ENCODE data around the gene CHD2. TPM values are rescaled to one million over a fixed set of nuclear protein-coding genes. Genes with fewer than 3 reads are reported as not detected.

CHD2 gene
- total and polyA plus RNA-seq, 2 experiments from 2014 or later = 36.5 to 39.0 TPM

- Histone ChIP-seq H3K9me3 (ENCODE audit: low read depth) (no peaks in the 10 kb centered on the region), H3K4me3 (no peak overlapping the region), H3K27ac (no peak overlapping the region), H4K20me1 (ENCODE audit: insufficient read depth) (peaks cover 4% of the 10 kb centered on the region; the same call in 1 of the 2 replicates), H3K4me1 (ENCODE audit: insufficient read depth) (no peaks in the 10 kb centered on the region), H3F3A (ENCODE audit: insufficient read depth) (peaks cover 43% of the 10 kb centered on the region), H3K9me2 (ENCODE audit: insufficient read depth) (no peaks in the 10 kb centered on the region), H3K9ac (no peak overlapping the region), H3K27me3 (replicated peaks; ENCODE audit: insufficient read depth) (no peaks in the 10 kb centered on the region), H3K36me3 (ENCODE audit: low read depth) (peaks cover 91% of the 10 kb centered on the region), H2AFZ (no peak overlapping the region), H3K4me2 (ENCODE audit: unreplicated experiment) (no peak overlapping the region), H3K79me2 (ENCODE audit: insufficient read depth) (peaks cover 98% of the 10 kb centered on the region)
- DNase-seq = no peak
- in situ Hi-C loops (cut with MboI) = no loop called here
- 94 to 100% methylated on average over 2 of the region's 2 CpGs for WGBS, 2 experiments (ENCODE audit: low coverage in 1 of 2, low lambda C conversion rate in 2 of 2, missing lambda C conversion rate in 2 of 2)
- TF ChIP-seq EZH2 (IDR thresholded peaks at IDR 0.05; ENCODE audit: insufficient read depth, poor library complexity, severe bottlenecking) = no peak
- no peak for TF ChIP-seq EZH2phosphoT487 (IDR thresholded peaks at IDR 0.05; ENCODE audit: insufficient read depth, low read depth)
Observed at GRCh38 chr15:92989470-92989869, 89.3 kb downstream of the CHD2 start.

DNA sequence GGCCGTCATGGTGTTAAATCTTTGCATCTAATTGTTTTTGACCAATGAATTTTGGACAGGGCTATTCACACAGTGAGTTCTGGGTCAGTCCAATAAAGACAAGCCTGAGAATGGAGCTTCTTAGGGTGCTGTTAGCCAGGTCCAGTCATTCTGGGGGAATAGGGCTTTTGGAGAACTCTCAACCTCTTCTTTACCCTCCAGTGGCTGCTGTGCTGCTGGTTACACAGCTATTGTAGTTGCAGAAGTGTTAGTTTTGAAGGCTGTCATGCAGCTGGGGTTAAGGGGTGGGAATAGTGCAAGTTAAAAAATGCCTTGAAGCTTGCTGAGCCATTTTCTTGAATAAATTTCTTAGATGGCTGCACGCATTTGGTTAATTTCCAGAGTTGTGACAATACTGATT lies 89.9 kb downstream of the CHD2 start:
- no peak overlapping the region for H3K4me2 ChIP-seq (ENCODE audit: unreplicated experiment)
- no peak overlapping the region for H3K9ac ChIP-seq
- no peak overlapping the region for H2AFZ ChIP-seq
- TF ChIP-seq EZH2 (IDR thresholded peaks at IDR 0.05; ENCODE audit: insufficient read depth, poor library complexity, severe bottlenecking) (no peak), EZH2phosphoT487 (IDR thresholded peaks at IDR 0.05; ENCODE audit: insufficient read depth, low read depth) (no peak)
- no peak for DNase-seq
- H3F3A ChIP-seq (ENCODE audit: insufficient read depth) = peaks cover 47% of the 10 kb centered on the region
- no peak overlapping the region for H3K4me3 ChIP-seq
- WGBS, 2 experiments (ENCODE audit: low coverage in 1 of 2, low lambda C conversion rate in 2 of 2, missing lambda C conversion rate in 2 of 2) = 97 to 100% methylated on average over 2 of the region's 2 CpGs
- peaks cover 98% of the 10 kb centered on the region for H3K79me2 ChIP-seq (ENCODE audit: insufficient read depth)
- in situ Hi-C loops (cut with MboI) = no loop called here
- H3K4me1 ChIP-seq (ENCODE audit: insufficient read depth) = no peaks in the 10 kb centered on the region
- H3K9me3 ChIP-seq (ENCODE audit: low read depth) = no peaks in the 10 kb centered on the region
- peaks cover 91% of the 10 kb centered on the region for H3K36me3 ChIP-seq (ENCODE audit: low read depth)
- H3K27ac ChIP-seq = no peak overlapping the region
- H4K20me1 ChIP-seq (ENCODE audit: insufficient read depth) = peaks cover 4% of the 10 kb centered on the region; the same call in 1 of the 2 replicates
- H3K9me2 ChIP-seq (ENCODE audit: insufficient read depth) = no peaks in the 10 kb centered on the region
- no peaks in the 10 kb centered on the region for H3K27me3 ChIP-seq (replicated peaks; ENCODE audit: insufficient read depth)

DNA sequence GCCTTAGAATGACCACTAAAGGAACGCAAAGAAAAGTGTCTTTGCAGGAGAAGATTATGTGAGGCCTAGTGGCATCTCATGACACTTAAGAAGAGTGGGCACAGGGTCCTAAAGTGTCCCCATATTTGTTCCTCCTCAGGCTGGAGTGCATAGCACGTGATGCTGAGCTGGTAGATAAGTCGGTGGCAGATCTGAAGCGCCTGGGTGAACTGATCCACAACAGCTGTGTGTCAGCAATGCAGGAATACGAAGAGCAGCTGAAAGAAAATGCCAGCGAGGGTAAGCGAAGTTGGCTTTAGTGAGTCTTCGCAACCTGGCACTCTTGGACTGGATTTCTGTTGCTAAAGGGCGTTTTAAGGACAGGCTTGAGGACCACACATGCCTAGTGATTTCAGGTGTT lies 92.6 kb downstream of the CHD2 start:
- no peak for TF ChIP-seq EZH2phosphoT487 (IDR thresholded peaks at IDR 0.05; ENCODE audit: insufficient read depth, low read depth)
- no peak for TF ChIP-seq EZH2 (IDR thresholded peaks at IDR 0.05; ENCODE audit: insufficient read depth, poor library complexity, severe bottlenecking)
- peaks cover 68% of the 10 kb centered on the region for H3F3A ChIP-seq (ENCODE audit: insufficient read depth)
- no peaks in the 10 kb centered on the region for H3K4me1 ChIP-seq (ENCODE audit: insufficient read depth)
- H3K36me3 ChIP-seq (ENCODE audit: low read depth) = peaks cover 91% of the 10 kb centered on the region
- no peak overlapping the region for H2AFZ ChIP-seq
- WGBS, 2 experiments (ENCODE audit: low coverage in 1 of 2, low lambda C conversion rate in 2 of 2, missing lambda C conversion rate in 2 of 2) = 83 to 86% methylated on average over 9 of the region's 9 CpGs
- no peak for DNase-seq
- no peak overlapping the region for H3K4me3 ChIP-seq
- H3K9me2 ChIP-seq (ENCODE audit: insufficient read depth) = no peaks in the 10 kb centered on the region
- peaks cover 4% of the 10 kb centered on the region; the same call in 1 of the 2 replicates for H4K20me1 ChIP-seq (ENCODE audit: insufficient read depth)
- no peak overlapping the region for H3K4me2 ChIP-seq (ENCODE audit: unreplicated experiment)
- no peak overlapping the region for H3K27ac ChIP-seq
- H3K9me3 ChIP-seq (ENCODE audit: low read depth) = no peaks in the 10 kb centered on the region
- H3K79me2 ChIP-seq (ENCODE audit: insufficient read depth) = peaks cover 98% of the 10 kb centered on the region
- no peaks in the 10 kb centered on the region for H3K27me3 ChIP-seq (replicated peaks; ENCODE audit: insufficient read depth)
- no peak overlapping the region for H3K9ac ChIP-seq
- in situ Hi-C loops (cut with MboI) = no loop called here

GRCh38 chr15:92997821-92998220 lies 97.7 kb downstream of the CHD2 start:
- TF ChIP-seq EZH2phosphoT487 (IDR thresholded peaks at IDR 0.05; ENCODE audit: insufficient read depth, low read depth) (no peak), EZH2 (IDR thresholded peaks at IDR 0.05; ENCODE audit: insufficient read depth, poor library complexity, severe bottlenecking) (no peak)
- H3K4me1 ChIP-seq (ENCODE audit: insufficient read depth) = no peaks in the 10 kb centered on the region
- H2AFZ ChIP-seq = no peak overlapping the region
- no peak for DNase-seq
- H3F3A ChIP-seq (ENCODE audit: insufficient read depth) = peaks cover 58% of the 10 kb centered on the region
- no peak overlapping the region for H3K27ac ChIP-seq
- no peak overlapping the region for H3K4me3 ChIP-seq
- H3K9me3 ChIP-seq (ENCODE audit: low read depth) = no peaks in the 10 kb centered on the region
- 75 to 86% methylated on average over 6 of the region's 6 CpGs for WGBS, 2 experiments (ENCODE audit: low coverage in 1 of 2, low lambda C conversion rate in 2 of 2, missing lambda C conversion rate in 2 of 2)
- no peaks in the 10 kb centered on the region for H3K27me3 ChIP-seq (replicated peaks; ENCODE audit: insufficient read depth)
- peaks cover 91% of the 10 kb centered on the region for H3K36me3 ChIP-seq (ENCODE audit: low read depth)
- in situ Hi-C loops (cut with MboI) = no loop called here
- H3K9me2 ChIP-seq (ENCODE audit: insufficient read depth) = no peaks in the 10 kb centered on the region
- peaks cover 95% of the 10 kb centered on the region for H3K79me2 ChIP-seq (ENCODE audit: insufficient read depth)
- no peak overlapping the region for H3K4me2 ChIP-seq (ENCODE audit: unreplicated experiment)
- H4K20me1 ChIP-seq (ENCODE audit: insufficient read depth) = no peaks in the 10 kb centered on the region
- H3K9ac ChIP-seq = no peak overlapping the region

- Histone ChIP-seq H2AFZ (no peak overlapping the region), H3K9me2 (ENCODE audit: insufficient read depth) (no peaks in the 10 kb centered on the region), H3K4me2 (ENCODE audit: unreplicated experiment) (no peak overlapping the region), H4K20me1 (ENCODE audit: insufficient read depth) (no peaks in the 10 kb centered on the region), H3K9ac (no peak overlapping the region), H3K27ac (no peak overlapping the region), H3K4me3 (no peak overlapping the region), H3K27me3 (replicated peaks; ENCODE audit: insufficient read depth) (no peaks in the 10 kb centered on the region), H3F3A (ENCODE audit: insufficient read depth) (peaks cover 54% of the 10 kb centered on the region), H3K36me3 (ENCODE audit: low read depth) (peaks cover 89% of the 10 kb centered on the region), H3K9me3 (ENCODE audit: low read depth) (no peaks in the 10 kb centered on the region), H3K4me1 (ENCODE audit: insufficient read depth) (no peaks in the 10 kb centered on the region), H3K79me2 (ENCODE audit: insufficient read depth) (peaks cover 93% of the 10 kb centered on the region)
- DNase-seq = no peak
- in situ Hi-C loops (cut with MboI) = no loop called here
- 98 to 100% methylated on average over 6 of the region's 6 CpGs for WGBS, 2 experiments (ENCODE audit: low coverage in 1 of 2, low lambda C conversion rate in 2 of 2, missing lambda C conversion rate in 2 of 2)
- TF ChIP-seq EZH2 (IDR thresholded peaks at IDR 0.05; ENCODE audit: insufficient read depth, poor library complexity, severe bottlenecking) (no peak), EZH2phosphoT487 (IDR thresholded peaks at IDR 0.05; ENCODE audit: insufficient read depth, low read depth) (no peak)
Observed at GRCh38 chr15:93001156-93001555, 101.0 kb downstream of the CHD2 start.

All from GM23248 (cell line).